ENCODE data around the gene AQR. TPM values are rescaled to one million over a fixed set of nuclear protein-coding genes. Genes with fewer than 3 reads are reported as not detected.

AQR gene
- total RNA-seq, 1 experiment from 2014 or later = 54.4 TPM

DNA sequence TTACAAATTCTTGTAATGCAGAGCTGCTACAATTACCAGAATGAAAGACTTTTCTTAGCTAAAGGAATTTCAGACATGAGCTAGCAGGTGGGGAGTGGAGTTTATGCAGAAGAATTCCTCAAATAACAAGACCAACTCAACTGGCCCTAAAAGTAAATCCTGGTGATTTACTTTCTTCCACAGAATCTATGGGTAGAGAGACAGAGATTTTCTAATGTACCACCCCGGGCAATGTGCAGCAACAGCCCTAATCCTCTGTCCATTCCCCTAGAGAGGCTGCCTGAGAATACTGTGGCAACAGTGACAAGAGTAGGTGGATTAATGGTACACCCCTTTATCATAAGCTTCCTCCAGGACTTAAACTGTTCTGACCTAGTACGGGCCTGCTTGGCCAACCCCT, 55.2 kb downstream of the AQR start:
- Mint-ChIP-seq H3K36me3 (ENCODE audit: insufficient read depth in 1 of 3, low read depth in 3 of 3) (peaks cover 24 to 85% (median 73%) of the 10 kb centered on the region in 3 experiments; a peak in 6 of 7 replicates), H3K27ac (no peak overlapping the region), H3K4me3 (no peak overlapping the region), H3K27me3 (ENCODE audit: low read depth) (no peaks in the 10 kb centered on the region), H3K4me1 (no peaks in the 10 kb centered on the region), H3K9me3 (no peaks in the 10 kb centered on the region)
- Histone ChIP-seq H2AFZ (ENCODE audit: low read length) (no peak overlapping the region), H3K4ac (ENCODE audit: low read depth, low read length) (no peak overlapping the region), H3K4me2 (ENCODE audit: insufficient read depth, insufficient read length, low read length) (no peak overlapping the region), H2BK12ac (ENCODE audit: insufficient read length, low read depth, low read length) (no peak overlapping the region), H2BK15ac (ENCODE audit: low read depth, low read length) (no peak overlapping the region), H3K4me1 (ENCODE audit: insufficient read depth, low read length) (no peaks in the 10 kb centered on the region), H3K27ac (ENCODE audit: insufficient read length, low read depth, low read length) (no peak overlapping the region), H2BK20ac (ENCODE audit: low read depth, low read length, poor library complexity, severe bottlenecking) (no peak overlapping the region), H4K91ac (ENCODE audit: insufficient read length, low read depth, low read length) (no peak overlapping the region), H3K14ac (ENCODE audit: insufficient read depth, low read length) (no peak overlapping the region), H3K79me1 (ENCODE audit: insufficient read depth, low read depth, low read length, poor library complexity, severe bottlenecking) (no peaks in the 10 kb centered on the region), H3T11ph (ENCODE audit: low read length) (no peak overlapping the region), H4K20me1 (ENCODE audit: control insufficient read depth, insufficient read depth, insufficient read length) (no peaks in the 10 kb centered on the region), H2BK5ac (ENCODE audit: insufficient read length, low read length) (no peak overlapping the region), H3K18ac (ENCODE audit: insufficient read length, low read depth, low read length) (no peak overlapping the region), H2BK120ac (ENCODE audit: low read depth, low read length, poor library complexity, severe bottlenecking) (no peak overlapping the region), H4K8ac (replicated peaks; ENCODE audit: insufficient read length, low read depth, low read length) (no peak overlapping the region), H3K23me2 (ENCODE audit: insufficient read length, low read depth, low read length, poor library complexity, severe bottlenecking) (no peaks in the 10 kb centered on the region), H3K23ac (ENCODE audit: insufficient read length, low read depth, low read length) (no peak overlapping the region), H3K56ac (ENCODE audit: insufficient read length, low read depth, low read length) (no peak overlapping the region), H4K5ac (ENCODE audit: insufficient read length, low read depth, low read length) (no peak overlapping the region), H3K9ac (ENCODE audit: extremely low read depth, insufficient read length, low read length) (no peak overlapping the region), H3K9me3 (ENCODE audit: control insufficient read depth, low read depth, low read length) (no peaks in the 10 kb centered on the region), H3K79me2 (ENCODE audit: insufficient read depth, low read length) (no peaks in the 10 kb centered on the region), H2AK5ac (ENCODE audit: insufficient read length, low read length) (no peak overlapping the region), H3K27me3 (ENCODE audit: insufficient read depth, low read length) (no peaks in the 10 kb centered on the region)
- no peak for DNase-seq
- TF ChIP-seq CTCF (conservative IDR thresholded peaks at IDR 0.05) = no peak
- no CpG with 5 or more reads among the region's 2 CpGs for WGBS (ENCODE audit: extremely low coverage, insufficient read length, low lambda C conversion rate)
